Activated CD8-positive, alpha-beta memory T cell treated with anti-CD3 and anti-CD28 coated beads, Interleukin-2, amount 50 U/mL, for 4 hours (primary cell): Measurements from ENCODE around the gene IKZF2.

Experiments used
- DNase-seq: peaks from one replicate; pipeline ENCODE4 v3.0.0-alpha.2; 2020

The IKZF2 gene

DNA sequence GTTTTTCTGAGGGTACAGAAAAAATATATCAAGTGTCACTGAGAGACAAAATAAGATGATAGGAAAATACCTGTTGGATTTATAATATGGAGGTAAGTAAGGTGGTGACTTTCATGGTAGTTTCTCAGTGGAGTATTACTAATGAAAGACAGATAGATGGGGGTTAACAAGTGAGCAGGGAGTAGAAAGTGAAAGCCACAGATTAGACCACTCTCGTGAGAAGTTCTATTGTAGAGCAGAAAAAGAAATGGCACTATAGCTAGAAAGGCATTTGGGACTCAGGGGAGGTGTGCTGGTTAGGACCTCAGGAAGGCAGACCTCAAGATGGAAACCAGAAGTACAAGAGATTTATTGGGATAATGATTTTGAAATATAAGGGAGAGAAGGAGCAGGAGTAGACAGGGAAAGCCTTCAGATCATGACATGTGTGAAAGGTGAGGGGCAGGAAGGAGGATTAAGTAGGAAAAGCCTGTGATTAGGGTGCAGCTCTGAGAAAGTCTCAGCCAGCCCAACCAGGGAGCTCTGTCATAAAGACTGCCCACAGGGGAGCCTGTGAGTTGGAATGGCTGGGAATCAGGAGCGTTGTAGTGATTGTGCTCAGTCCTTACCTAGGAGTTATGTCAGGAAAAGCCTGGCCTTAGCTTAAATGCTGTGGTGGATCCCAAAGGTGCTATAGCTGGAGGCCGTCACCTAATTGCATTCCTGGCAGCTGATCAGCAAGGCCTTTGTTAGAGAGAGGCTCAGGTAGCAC, 198.1 kb downstream of the IKZF2 start:
- DNase-seq = no peak

GRCh38 chr2:212949786-212950185, 201.6 kb downstream of the IKZF2 start:
- DNase-seq = no peak
